A549 (cell line): ENCODE results near the gene ACOT11.
"Not testable (repeated sequence)": the region's sequence is repeated elsewhere in the genome, so short reads cannot be mapped to it uniquely, and the experiment has no call there.

Experiments used
- CBX8 ChIP-seq: fragments of 200-600 bp; sonication (generic); IDR thresholded peaks from 2 replicates; pipeline ENCODE4 v1.6.1; 2016
- CEBPB ChIP-seq, 2 experiments: fragments of >200 bp in 1 of 2; sonication (Bioruptor Twin) in 1 of 2; formaldehyde crosslinking in 1 of 2; IDR thresholded peaks; 2 replicates each; pipeline ENCODE4 v1.6.1; 2012 to 2016
- CTCF ChIP-seq: fragments of >200 bp; sonication (Bioruptor Twin); formaldehyde crosslinking; IDR thresholded peaks from 3 replicates; pipeline ENCODE4 v1.5.1; 2016
- EP300 ChIP-seq, 2 experiments: fragments of >200 bp; sonication (Bioruptor Twin); formaldehyde crosslinking; IDR thresholded peaks; 2 replicates in 1 of 2; 3 replicates in 1 of 2; pipeline ENCODE4 v1.6.1; 2016 to 2017
- HOXA7 ChIP-seq: fragments of 250-450 bp; sonication (Bioruptor Pico); IDR thresholded peaks from 2 replicates; pipeline ENCODE4 v1.5.0; 2020; ENCODE audit warnings: mild to moderate bottlenecking, moderate library complexity
- MAFK ChIP-seq: fragments of 450-650 bp; IDR thresholded peaks from 2 replicates; pipeline ENCODE4 v1.6.1; 2014; ENCODE audit not compliant: partially characterized antibody
- POLR2A ChIP-seq: IDR thresholded peaks from 2 replicates; pipeline ENCODE4 v1.6.1; 2012; ENCODE audit warnings: mild to moderate bottlenecking, low read length
- POLR2AphosphoS2 ChIP-seq: conservative IDR thresholded peaks from 2 replicates; pipeline ENCODE4 v1.6.1; 2012; ENCODE audit warnings: low read length, improper control_type of control experiment, inconsistent platforms
- SREBF2 ChIP-seq: fragments of 450-650 bp; IDR thresholded peaks from 2 replicates; pipeline ENCODE4 v1.6.1; 2014; ENCODE audit warnings: mild to moderate bottlenecking, moderate library complexity
- TFCP2L1 ChIP-seq: fragments of 250-450 bp; sonication (Bioruptor Pico); IDR thresholded peaks from 2 replicates; pipeline ENCODE4 v1.5.0; 2021; ENCODE audit warnings: mild to moderate bottlenecking

- TF ChIP-seq MAFK; HOXA7 (CRISPR knock-in tag); CBX8; POLR2A; CTCF; POLR2AphosphoS2; TFCP2L1; CEBPB (IDR thresholded peaks at IDR 0.05); EP300 (IDR thresholded peaks at IDR 0.05); SREBF2: not testable (repeated sequence)
Measured at GRCh38 chr1:54636461-54637446, 88.7 kb downstream of the ACOT11 start.
